A549 (cell line): ENCODE data around the gene HSD17B1. TPM values are rescaled to one million over a fixed set of nuclear protein-coding genes. Genes with fewer than 3 reads are reported as not detected.

ENCODE experiments used
- ATAC-seq, 2 experiments: fragments of 200-7000 bp in 1 of 2; fragments of >200 bp in 1 of 2; cut with Nextera tagmentation in 1 of 2; cut with Tn5 transposase in 1 of 2; 3 replicates each; pipeline versions ENCODE4 v1.8.0 to v1.9.1; 2018 to 2020; ENCODE audit warnings: mild to moderate bottlenecking in 1 of 2, moderate library complexity in 1 of 2
- CTCF ChIA-PET: fragments of 300-600 bp; sonication (Branson Sonifier 250); formaldehyde crosslinking; extraction: SDS; loops from one replicate; lab custom pipeline; 2021; ENCODE audit warnings: antibody characterized with exemption, inconsistent platforms; lab: Yijun Ruan, JAX
- POLR2A ChIA-PET: fragments of 350-600 bp; formaldehyde crosslinking; extraction: SDS; loops from one replicate; lab custom pipeline; 2021; ENCODE audit warnings: antibody characterized with exemption, inconsistent platforms; lab: Yijun Ruan, JAX
- DNase-seq, 2 experiments: peaks; one replicate each; pipeline versions ENCODE4 v3.0.0 to v3.0.0-alpha.2; 2011 to 2016; ENCODE audit warnings: low read depth in 1 of 2, low spot score in 1 of 2
- FAIRE-seq: peaks from 2 replicates; lab custom pipeline; 2011; peaks lifted over from hg19 to GRCh38; lab: Jason Lieb, UNC
- H3K27ac ChIP-seq, 2 experiments: fragments of >200 bp; sonication (Bioruptor Twin); formaldehyde crosslinking; 3 replicates each; pipeline ENCODE4 v1.5.1; 2016 to 2017
- H3K4me1 ChIP-seq: fragments of >200 bp; sonication (Bioruptor Twin); formaldehyde crosslinking; 3 replicates; pipeline ENCODE4 v1.6.1; 2016
- H3K4me2 ChIP-seq: fragments of >200 bp; sonication (Bioruptor Twin); formaldehyde crosslinking; 3 replicates; pipeline ENCODE4 v1.6.1; 2016
- H3K4me3 ChIP-seq: fragments of >200 bp; sonication (Bioruptor Twin); formaldehyde crosslinking; 3 replicates; pipeline ENCODE4 v1.5.1; 2016
- H3K9me3 ChIP-seq: fragments of >200 bp; sonication (Bioruptor Twin); formaldehyde crosslinking; 3 replicates; pipeline ENCODE4 v1.6.1; 2016
- EHMT2 ChIP-seq: fragments of 200-600 bp; sonication (generic); IDR thresholded peaks from 2 replicates; pipeline ENCODE4 v1.6.1; 2016; ENCODE audit warnings: antibody characterized with exemption, low read depth, mild to moderate bottlenecking, moderate library complexity
- ESRRA ChIP-seq: fragments of 150-350 bp; IDR thresholded peaks from 2 replicates; pipeline ENCODE4 v1.6.1; 2014; ENCODE audit warnings: mild to moderate bottlenecking, low read length, borderline replicate concordance
- FOSB ChIP-seq: fragments of 250-450 bp; sonication (Bioruptor Pico); IDR thresholded peaks from 2 replicates; pipeline ENCODE4 v1.5.0; 2020; ENCODE audit warnings: mild to moderate bottlenecking, moderate library complexity
- FOSL2 ChIP-seq, 2 experiments: fragments of 450-650 bp in 1 of 2; fragments of >200 bp in 1 of 2; sonication (Bioruptor Twin) in 1 of 2; formaldehyde crosslinking; IDR thresholded peaks; 2 replicates each; pipeline versions ENCODE4 v1.5.0 to v1.6.1; 2016 to 2020; ENCODE audit warnings: mild to moderate bottlenecking in 1 of 2, moderate library complexity in 1 of 2
- FOXS1 ChIP-seq: fragments of 250-450 bp; sonication (Bioruptor Pico); IDR thresholded peaks from 2 replicates; pipeline ENCODE4 v1.5.0; 2020; ENCODE audit warnings: mild to moderate bottlenecking, moderate library complexity
- HOXA7 ChIP-seq: fragments of 250-450 bp; sonication (Bioruptor Pico); IDR thresholded peaks from 2 replicates; pipeline ENCODE4 v1.5.0; 2020; ENCODE audit warnings: mild to moderate bottlenecking, moderate library complexity
- JUN ChIP-seq, 2 experiments: fragments of >200 bp; sonication (Bioruptor Twin); formaldehyde crosslinking; IDR thresholded peaks; 2 replicates in 1 of 2; 3 replicates in 1 of 2; pipeline ENCODE4 v1.6.1; 2016 to 2017
- NFE2L2 ChIP-seq: fragments of 150-350 bp; conservative IDR thresholded peaks from 2 replicates; pipeline ENCODE4 v1.6.1; 2014; ENCODE audit warnings: low read length
- NR3C1 ChIP-seq: fragments of >200 bp; sonication (Bioruptor Twin); formaldehyde crosslinking; IDR thresholded peaks from 3 replicates; pipeline ENCODE4 v1.6.1; 2017
- POLR2A ChIP-seq: IDR thresholded peaks from 2 replicates; pipeline ENCODE4 v1.6.1; 2012; ENCODE audit warnings: mild to moderate bottlenecking, low read length
- RFX5 ChIP-seq: fragments of 450-650 bp; IDR thresholded peaks from 2 replicates; pipeline ENCODE4 v1.7.1; 2014; ENCODE audit warnings: antibody characterized with exemption, mild to moderate bottlenecking, moderate library complexity
- SMC3 ChIP-seq: fragments of >200 bp; sonication (Bioruptor Twin); formaldehyde crosslinking; IDR thresholded peaks from 3 replicates; pipeline ENCODE4 v1.6.1; 2018; ENCODE audit warnings: inconsistent platforms
- ZNF302 ChIP-seq: fragments of 250-450 bp; sonication (Bioruptor Pico); IDR thresholded peaks from 2 replicates; pipeline ENCODE4 v1.9.0; 2021; ENCODE audit warnings: inconsistent platforms, mild to moderate bottlenecking, moderate library complexity
- WGBS: methylation state at CpG from one replicate; pipeline ENCODE4 v1.1.6; 2017; ENCODE audit errors: missing lambda C conversion rate; 5-methylcytosine and 5-hydroxymethylcytosine counted together
- polyA plus RNA-seq, 4 experiments: library from polyadenylated mRNA; depleted of rRNA in 3 of 4; stranded (reverse); fragments of >200 nt; fragmentation: RNase III in 1 of 4; extraction: RNeasy Plus Mini Kit Qiagen cat#74134 plus additional on column Dnase treatment in 1 of 4; gene quantifications; 2 replicates in 3 of 4; 3 replicates in 1 of 4; pipeline ENCODE4 v1.2.3, GENCODE V29; 2011 to 2017
- TF ChIP-seq, protein P1 (sequence below): IDR thresholded peaks from 2 replicates; pipeline ENCODE4 v1.6.1; 2012
- TF ChIP-seq, protein P2 (sequence below): fragments of 450-650 bp; IDR thresholded peaks from 2 replicates; pipeline ENCODE4 v1.6.1; 2014; ENCODE audit warnings: antibody characterized with exemption
- TF ChIP-seq, protein P3 (sequence below): fragments of 150-350 bp; IDR thresholded peaks from 2 replicates; pipeline ENCODE4 v1.6.1; 2014; ENCODE audit warnings: low read depth, mild to moderate bottlenecking, low read length
- TF ChIP-seq, protein P4 (sequence below): IDR thresholded peaks from 2 replicates; pipeline ENCODE4 v1.6.1; 2012; ENCODE audit warnings: low read depth, borderline replicate concordance

HSD17B1 gene
- polyA plus RNA-seq, 2 of the 4 experiments (the other 2 are of a cell fraction), result 0.49 to 1.5 TPM

DNA sequence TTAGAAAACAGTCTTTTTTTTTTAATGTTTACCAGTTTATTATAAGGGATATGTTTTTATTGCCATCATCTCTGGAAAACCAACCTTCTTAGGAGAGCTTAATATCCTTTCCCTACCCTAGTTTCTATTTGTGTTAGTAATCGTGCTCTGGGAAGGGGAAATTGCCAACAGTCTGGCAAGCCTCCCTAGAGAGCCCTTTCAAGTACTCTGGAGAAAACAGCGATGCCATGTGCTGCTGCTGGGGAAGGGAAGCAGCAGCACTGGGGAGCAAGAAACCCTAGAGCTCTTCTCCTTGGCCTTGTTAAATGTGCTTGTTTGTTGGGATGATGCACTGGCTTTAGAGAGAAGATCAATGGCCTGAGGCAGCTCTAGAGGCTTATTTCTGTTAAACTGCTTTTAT lies 46.2 kb downstream of the HSD17B1 start:
- no peak overlapping the region for H3K4me3 ChIP-seq
- TF ChIP-seq, protein P1, sequence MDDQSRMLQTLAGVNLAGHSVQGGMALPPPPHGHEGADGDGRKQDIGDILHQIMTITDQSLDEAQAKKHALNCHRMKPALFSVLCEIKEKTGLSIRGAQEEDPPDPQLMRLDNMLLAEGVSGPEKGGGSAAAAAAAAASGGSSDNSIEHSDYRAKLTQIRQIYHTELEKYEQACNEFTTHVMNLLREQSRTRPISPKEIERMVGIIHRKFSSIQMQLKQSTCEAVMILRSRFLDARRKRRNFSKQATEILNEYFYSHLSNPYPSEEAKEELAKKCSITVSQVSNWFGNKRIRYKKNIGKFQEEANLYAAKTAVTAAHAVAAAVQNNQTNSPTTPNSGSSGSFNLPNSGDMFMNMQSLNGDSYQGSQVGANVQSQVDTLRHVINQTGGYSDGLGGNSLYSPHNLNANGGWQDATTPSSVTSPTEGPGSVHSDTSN, result no peak
- no peak for TF ChIP-seq POLR2A
- TF ChIP-seq, protein P2, sequence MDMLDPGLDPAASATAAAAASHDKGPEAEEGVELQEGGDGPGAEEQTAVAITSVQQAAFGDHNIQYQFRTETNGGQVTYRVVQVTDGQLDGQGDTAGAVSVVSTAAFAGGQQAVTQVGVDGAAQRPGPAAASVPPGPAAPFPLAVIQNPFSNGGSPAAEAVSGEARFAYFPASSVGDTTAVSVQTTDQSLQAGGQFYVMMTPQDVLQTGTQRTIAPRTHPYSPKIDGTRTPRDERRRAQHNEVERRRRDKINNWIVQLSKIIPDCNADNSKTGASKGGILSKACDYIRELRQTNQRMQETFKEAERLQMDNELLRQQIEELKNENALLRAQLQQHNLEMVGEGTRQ, result no peak
- no peak for TF ChIP-seq ZNF302 (CRISPR knock-in tag)
- TF ChIP-seq, protein P3, sequence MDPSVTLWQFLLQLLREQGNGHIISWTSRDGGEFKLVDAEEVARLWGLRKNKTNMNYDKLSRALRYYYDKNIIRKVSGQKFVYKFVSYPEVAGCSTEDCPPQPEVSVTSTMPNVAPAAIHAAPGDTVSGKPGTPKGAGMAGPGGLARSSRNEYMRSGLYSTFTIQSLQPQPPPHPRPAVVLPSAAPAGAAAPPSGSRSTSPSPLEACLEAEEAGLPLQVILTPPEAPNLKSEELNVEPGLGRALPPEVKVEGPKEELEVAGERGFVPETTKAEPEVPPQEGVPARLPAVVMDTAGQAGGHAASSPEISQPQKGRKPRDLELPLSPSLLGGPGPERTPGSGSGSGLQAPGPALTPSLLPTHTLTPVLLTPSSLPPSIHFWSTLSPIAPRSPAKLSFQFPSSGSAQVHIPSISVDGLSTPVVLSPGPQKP, result no peak
- TF ChIP-seq RFX5, result no peak
- no peak for TF ChIP-seq HOXA7 (CRISPR knock-in tag)
- TF ChIP-seq FOSL2 (IDR thresholded peaks at IDR 0.05), result no peak
- no peak for TF ChIP-seq FOSL2 (CRISPR knock-in tag; IDR thresholded peaks at IDR 0.05)
- no peak for TF ChIP-seq FOXS1 (CRISPR knock-in tag)
- TF ChIP-seq, protein P4, sequence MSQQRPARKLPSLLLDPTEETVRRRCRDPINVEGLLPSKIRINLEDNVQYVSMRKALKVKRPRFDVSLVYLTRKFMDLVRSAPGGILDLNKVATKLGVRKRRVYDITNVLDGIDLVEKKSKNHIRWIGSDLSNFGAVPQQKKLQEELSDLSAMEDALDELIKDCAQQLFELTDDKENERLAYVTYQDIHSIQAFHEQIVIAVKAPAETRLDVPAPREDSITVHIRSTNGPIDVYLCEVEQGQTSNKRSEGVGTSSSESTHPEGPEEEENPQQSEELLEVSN, result no peak
- no peak for TF ChIP-seq NR3C1
- no peak for TF ChIP-seq JUN (IDR thresholded peaks at IDR 0.05)
- TF ChIP-seq FOSB, result no peak
- TF ChIP-seq SMC3, result no peak
- no peaks in the 10 kb centered on the region for H3K9me3 ChIP-seq
- DNase-seq (no peak), ATAC-seq (no peak), FAIRE-seq (no peak)
- CTCF ChIA-PET, result interaction anchor here (0.6 to 1.9 kb wide), 9 partner anchors 9 to 1846 kb away, joined by 3 to 7 read pairs (median 4); partner anchors contain the start of gene PLEKHH3
- POLR2A ChIA-PET, result interaction anchor here (2.8 kb wide), 1 partner anchor 10 kb away, joined by 12 read pairs; the partner anchor contains the start of genes RETREG3 and TUBG1
- H3K27ac ChIP-seq, result no peak overlapping the region
- H3K4me2 ChIP-seq, result no peak overlapping the region
- WGBS, result 87% methylated on average over 2 of the region's 2 CpGs
- H3K4me1 ChIP-seq, result no peaks in the 10 kb centered on the region

DNA sequence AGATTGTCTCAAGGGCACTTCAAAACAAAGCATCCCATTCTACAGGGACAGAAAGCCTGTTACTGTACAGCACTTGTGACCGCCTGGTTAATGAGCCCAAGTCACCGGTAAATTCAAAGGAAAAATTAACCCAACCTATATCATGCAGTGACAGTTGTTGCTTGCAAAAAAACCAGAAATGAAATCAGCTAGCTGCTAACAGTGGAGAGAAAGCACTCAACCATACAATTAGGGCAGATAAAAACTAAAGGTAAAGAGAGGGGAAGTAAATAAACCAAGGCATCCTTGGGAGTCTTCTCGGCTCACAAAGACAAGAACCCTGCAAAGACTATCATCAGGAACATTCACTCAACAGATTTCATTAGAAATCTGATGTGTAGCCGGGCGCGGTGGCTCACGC lies 50.6 kb downstream of the HSD17B1 start:
- H3K4me1 ChIP-seq, result peaks cover 16% of the 10 kb centered on the region
- no peak for FAIRE-seq
- DNase-seq, result no peak
- H3K27ac ChIP-seq, result no peak overlapping the region
- no peak overlapping the region for H3K4me2 ChIP-seq
- no peak for ATAC-seq
- POLR2A ChIA-PET, result no interaction called here
- no peak overlapping the region for H3K4me3 ChIP-seq
- CTCF ChIA-PET, result interaction anchor here (0.9 to 7.8 kb wide), 3 partner anchors 25 to 76 kb away, joined by 3 to 65 read pairs (median 6); partner anchors contain the start of gene PSMC3IP
- TF ChIP-seq ZNF302 (CRISPR knock-in tag) (no peak), EHMT2 (no peak), ESRRA (no peak), NFE2L2 (no peak)
- WGBS, result 94% methylated on average over 7 of the region's 7 CpGs
- H3K9me3 ChIP-seq, result no peaks in the 10 kb centered on the region

Other genes with a start within 250 kb of the HSD17B1 start
- gene STAT3, start 164.5 kb upstream of the HSD17B1 start, polyA plus RNA-seq (2011; rRNA removed), result 72.8 and 81.9 TPM in 2 replicates
- gene STAT3, start 164.5 kb upstream of the HSD17B1 start, polyA plus RNA-seq (2017; fragmentation: RNase III; extraction: RNeasy Plus Mini Kit Qiagen cat#74134 plus additional on column Dnase treatment), result 97.8 to 115 TPM (median 109 TPM) in 3 replicates
- gene CAVIN1, start 129.7 kb upstream of the HSD17B1 start, polyA plus RNA-seq (2011; rRNA removed), result 91.4 and 101 TPM in 2 replicates
- 371 to 416 TPM (median 377 TPM) in 3 replicates for gene CAVIN1, start 129.7 kb upstream of the HSD17B1 start, polyA plus RNA-seq (2017; fragmentation: RNase III; extraction: RNeasy Plus Mini Kit Qiagen cat#74134 plus additional on column Dnase treatment)
- gene ATP6V0A1, start 94.0 kb upstream of the HSD17B1 start, polyA plus RNA-seq (2011; rRNA removed), result 33.7 and 59.6 TPM in 2 replicates
- gene ATP6V0A1, start 94.0 kb upstream of the HSD17B1 start, polyA plus RNA-seq (2017; fragmentation: RNase III; extraction: RNeasy Plus Mini Kit Qiagen cat#74134 plus additional on column Dnase treatment), result 25.8 to 27.3 TPM (median 26.7 TPM) in 3 replicates
- 17.8 and 18.0 TPM in 2 replicates for gene NAGLU, start 16.7 kb upstream of the HSD17B1 start, polyA plus RNA-seq (2011; rRNA removed)
- 28.2 to 34.5 TPM (median 34.0 TPM) in 3 replicates for gene NAGLU, start 16.7 kb upstream of the HSD17B1 start, polyA plus RNA-seq (2017; fragmentation: RNase III; extraction: RNeasy Plus Mini Kit Qiagen cat#74134 plus additional on column Dnase treatment)
- gene COASY, start 9.2 kb downstream of the HSD17B1 start, polyA plus RNA-seq (2011; rRNA removed), result 65.4 and 77.5 TPM in 2 replicates
- 103 to 113 TPM (median 112 TPM) in 3 replicates for gene COASY, start 9.2 kb downstream of the HSD17B1 start, polyA plus RNA-seq (2017; fragmentation: RNase III; extraction: RNeasy Plus Mini Kit Qiagen cat#74134 plus additional on column Dnase treatment)
- 48.0 and 48.6 TPM in 2 replicates for gene MLX, start 14.2 kb downstream of the HSD17B1 start, polyA plus RNA-seq (2011; rRNA removed)
- 46.3 to 48.1 TPM (median 47.0 TPM) in 3 replicates for gene MLX, start 14.2 kb downstream of the HSD17B1 start, polyA plus RNA-seq (2017; fragmentation: RNase III; extraction: RNeasy Plus Mini Kit Qiagen cat#74134 plus additional on column Dnase treatment)
- 17.8 and 26.1 TPM in 2 replicates for gene PSMC3IP, start 24.8 kb downstream of the HSD17B1 start, polyA plus RNA-seq (2011; rRNA removed)
- 37.3 to 40.7 TPM (median 37.9 TPM) in 3 replicates for gene PSMC3IP, start 24.8 kb downstream of the HSD17B1 start, polyA plus RNA-seq (2017; fragmentation: RNase III; extraction: RNeasy Plus Mini Kit Qiagen cat#74134 plus additional on column Dnase treatment)
- 28.3 and 45.9 TPM in 2 replicates for gene RETREG3, start 56.5 kb downstream of the HSD17B1 start, polyA plus RNA-seq (2011; rRNA removed)
- gene RETREG3, start 56.5 kb downstream of the HSD17B1 start, polyA plus RNA-seq (2017; fragmentation: RNase III; extraction: RNeasy Plus Mini Kit Qiagen cat#74134 plus additional on column Dnase treatment), result 19.4 to 24.2 TPM (median 22.6 TPM) in 3 replicates
- 73.3 and 79.3 TPM in 2 replicates for gene TUBG1, start 56.8 kb downstream of the HSD17B1 start, polyA plus RNA-seq (2011; rRNA removed)
- 151 to 161 TPM (median 156 TPM) in 3 replicates for gene TUBG1, start 56.8 kb downstream of the HSD17B1 start, polyA plus RNA-seq (2017; fragmentation: RNase III; extraction: RNeasy Plus Mini Kit Qiagen cat#74134 plus additional on column Dnase treatment)
- 14.9 and 18.6 TPM in 2 replicates for gene TUBG2, start 106.4 kb downstream of the HSD17B1 start, polyA plus RNA-seq (2011; rRNA removed)
- 27.1 to 36.1 TPM (median 30.6 TPM) in 3 replicates for gene TUBG2, start 106.4 kb downstream of the HSD17B1 start, polyA plus RNA-seq (2017; fragmentation: RNase III; extraction: RNeasy Plus Mini Kit Qiagen cat#74134 plus additional on column Dnase treatment)
- gene PLEKHH3, start 124.1 kb downstream of the HSD17B1 start, polyA plus RNA-seq (2011; rRNA removed), result 5.3 and 5.5 TPM in 2 replicates
- gene PLEKHH3, start 124.1 kb downstream of the HSD17B1 start, polyA plus RNA-seq (2017; fragmentation: RNase III; extraction: RNeasy Plus Mini Kit Qiagen cat#74134 plus additional on column Dnase treatment), result 12.3 to 15.5 TPM (median 14.0 TPM) in 3 replicates
- gene CCR10, start 128.9 kb downstream of the HSD17B1 start, polyA plus RNA-seq (2011; rRNA removed), result 0.19 and 0.23 TPM in 2 replicates
- 0.59 to 0.73 TPM (median 0.66 TPM) in 3 replicates for gene CCR10, start 128.9 kb downstream of the HSD17B1 start, polyA plus RNA-seq (2017; fragmentation: RNase III; extraction: RNeasy Plus Mini Kit Qiagen cat#74134 plus additional on column Dnase treatment)
- 8.2 and 8.8 TPM in 2 replicates for gene CNTNAP1, start 129.6 kb downstream of the HSD17B1 start, polyA plus RNA-seq (2011; rRNA removed)
- 6.3 to 7.1 TPM (median 7.1 TPM) in 3 replicates for gene CNTNAP1, start 129.6 kb downstream of the HSD17B1 start, polyA plus RNA-seq (2017; fragmentation: RNase III; extraction: RNeasy Plus Mini Kit Qiagen cat#74134 plus additional on column Dnase treatment)
- gene EZH1, start 192.1 kb downstream of the HSD17B1 start, polyA plus RNA-seq (2011; rRNA removed), result 35.4 and 41.1 TPM in 2 replicates
- gene EZH1, start 192.1 kb downstream of the HSD17B1 start, polyA plus RNA-seq (2017; fragmentation: RNase III; extraction: RNeasy Plus Mini Kit Qiagen cat#74134 plus additional on column Dnase treatment), result 20.1 to 21.7 TPM (median 21.5 TPM) in 3 replicates
- 0.49 and 1.2 TPM in 2 replicates for gene RAMP2, start 208.3 kb downstream of the HSD17B1 start, polyA plus RNA-seq (2011; rRNA removed)
- gene RAMP2, start 208.3 kb downstream of the HSD17B1 start, polyA plus RNA-seq (2017; fragmentation: RNase III; extraction: RNeasy Plus Mini Kit Qiagen cat#74134 plus additional on column Dnase treatment), result 0.30 to 1.0 TPM (median 0.87 TPM) in 3 replicates
- gene VPS25, start 220.5 kb downstream of the HSD17B1 start, polyA plus RNA-seq (2011; rRNA removed), result 143 and 173 TPM in 2 replicates
- gene VPS25, start 220.5 kb downstream of the HSD17B1 start, polyA plus RNA-seq (2017; fragmentation: RNase III; extraction: RNeasy Plus Mini Kit Qiagen cat#74134 plus additional on column Dnase treatment), result 118 to 132 TPM (median 119 TPM) in 3 replicates
- 1.1 and 1.6 TPM in 2 replicates for gene WNK4, start 227.7 kb downstream of the HSD17B1 start, polyA plus RNA-seq (2011; rRNA removed)
- gene WNK4, start 227.7 kb downstream of the HSD17B1 start, polyA plus RNA-seq (2017; fragmentation: RNase III; extraction: RNeasy Plus Mini Kit Qiagen cat#74134 plus additional on column Dnase treatment), result 1.3 to 1.5 TPM (median 1.5 TPM) in 3 replicates
- 126 and 170 TPM in 2 replicates for gene COA3, start 245.8 kb downstream of the HSD17B1 start, polyA plus RNA-seq (2011; rRNA removed)
- gene COA3, start 245.8 kb downstream of the HSD17B1 start, polyA plus RNA-seq (2017; fragmentation: RNase III; extraction: RNeasy Plus Mini Kit Qiagen cat#74134 plus additional on column Dnase treatment), result 127 to 131 TPM (median 130 TPM) in 3 replicates
- gene CNTD1, start 245.9 kb downstream of the HSD17B1 start, polyA plus RNA-seq (2011; rRNA removed), result 0.06 and 0.07 TPM in 2 replicates
- gene CNTD1, start 245.9 kb downstream of the HSD17B1 start, polyA plus RNA-seq (2017; fragmentation: RNase III; extraction: RNeasy Plus Mini Kit Qiagen cat#74134 plus additional on column Dnase treatment), result 0.10 to 0.47 TPM (median 0.17 TPM) in 3 replicates